ENCODE results near the gene RMND5A.
"Not testable (repeated sequence)": the region's sequence is repeated elsewhere in the genome, so short reads cannot be mapped to it uniquely, and the experiment has no call there.

The RMND5A gene

GRCh38 chr2:86739889-86740288, 19.8 kb downstream of the RMND5A start:
- not testable (repeated sequence) for H3K4me2 ChIP-seq (ENCODE audit: low read length); H2BK12ac ChIP-seq (ENCODE audit: low read length); H4K91ac ChIP-seq (ENCODE audit: low read depth, low read length); H3K27ac ChIP-seq (ENCODE audit: low read depth, low read length); H3K9ac ChIP-seq (ENCODE audit: low read length); H4K8ac ChIP-seq (ENCODE audit: low read depth, low read length); H3K9me3 ChIP-seq (ENCODE audit: insufficient read depth, low read depth, low read length); H2BK120ac ChIP-seq (ENCODE audit: insufficient read depth, low read length, poor library complexity); DNase-seq; H3K14ac ChIP-seq (ENCODE audit: low read length); H3K36me3 ChIP-seq (ENCODE audit: control insufficient read depth in 1 of 2, insufficient read depth in 2 of 2, low read length in 2 of 2); H4K12ac ChIP-seq (ENCODE audit: low read depth, low read length); H3K23ac ChIP-seq (ENCODE audit: low read length); H2AFZ ChIP-seq (ENCODE audit: insufficient read depth, low read length, poor library complexity); H3K79me2 ChIP-seq (ENCODE audit: control insufficient read depth, insufficient read depth, low read length, poor library complexity); H2BK5ac ChIP-seq (ENCODE audit: low read depth, low read length, poor library complexity); H3K79me1 ChIP-seq (ENCODE audit: low read length); H3K27me3 ChIP-seq (ENCODE audit: insufficient read depth, low read length); H3K18ac ChIP-seq (ENCODE audit: low read length); H3K4ac ChIP-seq (ENCODE audit: low read depth, low read length); H3K4me3 ChIP-seq (ENCODE audit: low read depth, low read length); H2AK5ac ChIP-seq (ENCODE audit: low read length); H3K4me1 ChIP-seq (ENCODE audit: control insufficient read depth in 1 of 2, insufficient read depth in 2 of 2, low read length in 2 of 2)
- no CpG with 5 or more reads among the region's 11 CpGs for WGBS (ENCODE audit: extremely low coverage, insufficient coverage, insufficient read length)

GRCh38 chr2:86741889-86742498, 21.9 kb downstream of the RMND5A start:
- not testable (repeated sequence) for H3K18ac ChIP-seq (ENCODE audit: low read length)

GRCh38 chr2:86744152-86744551, 24.1 kb downstream of the RMND5A start:
- Histone ChIP-seq H2BK12ac (ENCODE audit: low read length) (no peak overlapping the region), H3K14ac (ENCODE audit: low read length) (no peak overlapping the region), H2AK5ac (ENCODE audit: low read length) (no peak overlapping the region), H3K4me2 (ENCODE audit: low read length) (no peak overlapping the region), H3K4ac (ENCODE audit: low read depth, low read length) (no peak overlapping the region), H3K4me1 (ENCODE audit: control insufficient read depth in 1 of 2, insufficient read depth in 2 of 2, low read length in 2 of 2) (no peaks in the 10 kb centered on the region), H3K27ac (ENCODE audit: low read depth, low read length) (no peak overlapping the region), H4K12ac (ENCODE audit: low read depth, low read length) (no peak overlapping the region), H3K9ac (ENCODE audit: low read length) (no peak overlapping the region), H2BK120ac (ENCODE audit: insufficient read depth, low read length, poor library complexity) (no peak overlapping the region), H3K27me3 (ENCODE audit: insufficient read depth, low read length) (no peaks in the 10 kb centered on the region), H3K79me2 (ENCODE audit: control insufficient read depth, insufficient read depth, low read length, poor library complexity) (no peaks in the 10 kb centered on the region), H3K36me3 (ENCODE audit: control insufficient read depth in 1 of 2, insufficient read depth in 2 of 2, low read length in 2 of 2) (no peaks in the 10 kb centered on the region), H3K79me1 (ENCODE audit: low read length) (no peaks in the 10 kb centered on the region), H3K18ac (ENCODE audit: low read length) (no peak overlapping the region), H2BK5ac (ENCODE audit: low read depth, low read length, poor library complexity) (no peak overlapping the region), H2AFZ (ENCODE audit: insufficient read depth, low read length, poor library complexity) (no peak overlapping the region), H3K9me3 (ENCODE audit: insufficient read depth, low read depth, low read length) (no peaks in the 10 kb centered on the region), H3K4me3 (ENCODE audit: low read depth, low read length) (no peak overlapping the region), H3K23ac (ENCODE audit: low read length) (no peak overlapping the region), H4K91ac (ENCODE audit: low read depth, low read length) (no peak overlapping the region), H4K8ac (ENCODE audit: low read depth, low read length) (no peak overlapping the region)
- WGBS (ENCODE audit: extremely low coverage, insufficient coverage, insufficient read length) = no CpG with 5 or more reads among the region's 2 CpGs
- DNase-seq = no peak

More at GRCh38 chr2:86741889-86742498, 21.9 kb downstream of the RMND5A start:
- H3K4me3 ChIP-seq (ENCODE audit: low read depth, low read length); H3K23ac ChIP-seq (ENCODE audit: low read length); H3K4ac ChIP-seq (ENCODE audit: low read depth, low read length); H2AFZ ChIP-seq (ENCODE audit: insufficient read depth, low read length, poor library complexity); H2BK5ac ChIP-seq (ENCODE audit: low read depth, low read length, poor library complexity); H2AK5ac ChIP-seq (ENCODE audit: low read length); H3K9ac ChIP-seq (ENCODE audit: low read length); H3K9me3 ChIP-seq (ENCODE audit: insufficient read depth, low read depth, low read length); H3K4me2 ChIP-seq (ENCODE audit: low read length); H4K8ac ChIP-seq (ENCODE audit: low read depth, low read length); H3K4me1 ChIP-seq (ENCODE audit: control insufficient read depth in 1 of 2, insufficient read depth in 2 of 2, low read length in 2 of 2); H3K79me2 ChIP-seq (ENCODE audit: control insufficient read depth, insufficient read depth, low read length, poor library complexity); H2BK120ac ChIP-seq (ENCODE audit: insufficient read depth, low read length, poor library complexity); H3K36me3 ChIP-seq (ENCODE audit: control insufficient read depth in 1 of 2, insufficient read depth in 2 of 2, low read length in 2 of 2); H3K27me3 ChIP-seq (ENCODE audit: insufficient read depth, low read length); H3K27ac ChIP-seq (ENCODE audit: low read depth, low read length); H3K79me1 ChIP-seq (ENCODE audit: low read length); DNase-seq; H3K14ac ChIP-seq (ENCODE audit: low read length); H2BK12ac ChIP-seq (ENCODE audit: low read length); H4K91ac ChIP-seq (ENCODE audit: low read depth, low read length); H4K12ac ChIP-seq (ENCODE audit: low read depth, low read length): not testable (repeated sequence)
- WGBS (ENCODE audit: extremely low coverage, insufficient coverage, insufficient read length) = no CpG with 5 or more reads among the region's 4 CpGs

- Histone ChIP-seq H2BK12ac (ENCODE audit: low read length) (no peak overlapping the region), H2AK5ac (ENCODE audit: low read length) (no peak overlapping the region), H3K9me3 (ENCODE audit: insufficient read depth, low read depth, low read length) (no peaks in the 10 kb centered on the region), H3K36me3 (ENCODE audit: control insufficient read depth in 1 of 2, insufficient read depth in 2 of 2, low read length in 2 of 2) (peaks cover 0 to 2% of the 10 kb centered on the region in 2 experiments), H3K4me2 (ENCODE audit: low read length) (no peak overlapping the region), H4K12ac (ENCODE audit: low read depth, low read length) (no peak overlapping the region), H3K4me1 (ENCODE audit: control insufficient read depth in 1 of 2, insufficient read depth in 2 of 2, low read length in 2 of 2) (no peaks in the 10 kb centered on the region), H3K23ac (ENCODE audit: low read length) (no peak overlapping the region), H3K79me1 (ENCODE audit: low read length) (no peaks in the 10 kb centered on the region), H2BK120ac (ENCODE audit: insufficient read depth, low read length, poor library complexity) (no peak overlapping the region), H3K9ac (ENCODE audit: low read length) (no peak overlapping the region), H3K18ac (ENCODE audit: low read length) (no peak overlapping the region), H2BK5ac (ENCODE audit: low read depth, low read length, poor library complexity) (no peak overlapping the region), H3K27ac (ENCODE audit: low read depth, low read length) (no peak overlapping the region), H3K27me3 (ENCODE audit: insufficient read depth, low read length) (no peaks in the 10 kb centered on the region), H3K4ac (ENCODE audit: low read depth, low read length) (no peak overlapping the region), H4K8ac (ENCODE audit: low read depth, low read length) (no peak overlapping the region), H3K4me3 (ENCODE audit: low read depth, low read length) (no peak overlapping the region), H3K79me2 (ENCODE audit: control insufficient read depth, insufficient read depth, low read length, poor library complexity) (no peaks in the 10 kb centered on the region), H3K14ac (ENCODE audit: low read length) (no peak overlapping the region), H4K91ac (ENCODE audit: low read depth, low read length) (no peak overlapping the region), H2AFZ (ENCODE audit: insufficient read depth, low read length, poor library complexity) (no peak overlapping the region)
- peak in 1 of 2 donors; percentile 12 for DNase-seq
Observed at GRCh38 chr2:86746939-86747338, 26.8 kb downstream of the RMND5A start.
